Midbrain (tissue), 1 donor: ENCODE data around the gene CARM1.
"Not testable (repeated sequence)": the region's sequence is repeated elsewhere in the genome, so short reads cannot be mapped to it uniquely, and the experiment has no call there.

ENCODE experiments used
- DNase-seq: peaks from one replicate; lab custom pipeline; 2025; lab: John Stamatoyannopoulos, UW

The CARM1 gene

DNA sequence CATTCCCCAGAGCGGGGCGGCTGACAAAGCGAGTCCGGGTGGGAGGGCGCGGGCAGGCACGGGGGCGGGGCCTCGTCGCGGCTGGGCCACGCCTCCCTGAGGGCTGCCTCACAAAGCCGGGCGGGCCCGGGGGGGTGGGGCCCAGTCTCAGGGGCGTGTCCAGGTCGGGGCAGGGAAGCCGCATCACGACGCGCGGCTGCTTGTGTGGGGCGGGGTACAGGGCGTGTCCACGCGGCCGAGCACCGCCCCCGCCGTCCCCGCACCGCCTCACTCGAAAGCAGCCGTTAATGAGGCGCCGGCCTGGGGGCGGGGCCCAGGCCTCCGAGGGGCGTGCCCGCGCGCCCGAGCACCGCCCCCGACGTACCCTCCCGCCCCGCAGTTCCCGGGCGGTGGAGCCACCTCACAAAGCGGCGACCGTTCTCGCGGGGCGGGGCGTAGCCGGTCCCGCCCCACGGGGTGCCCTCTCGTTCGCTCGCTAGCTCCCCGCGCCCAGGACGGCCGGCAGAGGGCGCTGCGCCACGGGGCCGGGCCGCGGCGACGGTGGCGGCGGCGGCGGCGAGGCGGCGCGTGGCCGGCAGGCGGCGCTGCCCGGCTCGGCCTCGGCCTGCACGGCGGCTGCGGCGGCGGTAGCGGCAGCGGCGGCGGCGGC is at the start of gene CARM1:
CARM1 (plus strand) TSS at position 599 of the 649 bp plus-strand sequence. CDS start 150 bp downstream, outside the sequence.
- peak; percentile 99 for DNase-seq

DNA sequence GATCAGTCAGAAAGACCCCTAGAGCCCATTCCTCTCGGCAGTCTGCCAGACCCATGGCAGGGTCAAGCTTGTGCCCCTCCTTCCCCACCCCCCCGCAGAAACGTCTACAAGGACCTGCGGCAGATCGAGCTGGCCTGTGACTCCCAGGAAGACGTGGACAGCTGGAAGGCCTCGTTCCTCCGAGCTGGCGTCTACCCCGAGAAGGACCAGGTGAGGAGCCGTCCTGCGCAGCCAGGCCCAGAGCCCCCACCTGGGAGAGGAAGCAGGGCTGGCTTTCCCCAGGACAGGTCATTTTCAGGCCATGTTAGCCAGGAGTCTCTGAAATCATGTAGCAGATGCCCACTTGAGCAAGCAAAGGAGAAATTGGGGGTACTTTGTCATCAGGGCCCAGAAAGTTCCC is 47.7 kb upstream of the CARM1 start:
- DNase-seq, result no peak

DNA sequence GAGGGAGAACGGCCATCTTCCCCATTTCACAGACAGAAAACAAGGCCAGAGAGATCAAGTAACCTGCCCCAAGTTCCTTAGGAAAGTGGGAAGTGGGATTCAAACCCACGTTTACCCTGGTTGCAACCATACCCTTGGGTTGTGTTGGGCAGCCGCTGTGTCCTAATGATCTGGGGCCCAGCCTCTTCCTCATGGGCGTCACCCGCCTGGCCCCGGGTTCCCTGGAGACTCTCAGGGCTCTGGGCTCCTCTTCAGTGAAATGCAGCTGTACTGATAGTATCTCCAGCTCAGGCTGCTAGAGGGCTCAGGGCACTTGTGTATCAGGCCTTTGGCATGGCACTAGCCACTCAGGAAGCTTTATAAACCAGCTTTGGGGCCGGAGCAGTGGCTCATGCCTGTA is 45.1 kb upstream of the CARM1 start:
- DNase-seq, result no peak

- DNase-seq, result no peak
These were observed 44.5 kb upstream of the CARM1 start for GRCh38 chr19:10826846-10827245.

DNA sequence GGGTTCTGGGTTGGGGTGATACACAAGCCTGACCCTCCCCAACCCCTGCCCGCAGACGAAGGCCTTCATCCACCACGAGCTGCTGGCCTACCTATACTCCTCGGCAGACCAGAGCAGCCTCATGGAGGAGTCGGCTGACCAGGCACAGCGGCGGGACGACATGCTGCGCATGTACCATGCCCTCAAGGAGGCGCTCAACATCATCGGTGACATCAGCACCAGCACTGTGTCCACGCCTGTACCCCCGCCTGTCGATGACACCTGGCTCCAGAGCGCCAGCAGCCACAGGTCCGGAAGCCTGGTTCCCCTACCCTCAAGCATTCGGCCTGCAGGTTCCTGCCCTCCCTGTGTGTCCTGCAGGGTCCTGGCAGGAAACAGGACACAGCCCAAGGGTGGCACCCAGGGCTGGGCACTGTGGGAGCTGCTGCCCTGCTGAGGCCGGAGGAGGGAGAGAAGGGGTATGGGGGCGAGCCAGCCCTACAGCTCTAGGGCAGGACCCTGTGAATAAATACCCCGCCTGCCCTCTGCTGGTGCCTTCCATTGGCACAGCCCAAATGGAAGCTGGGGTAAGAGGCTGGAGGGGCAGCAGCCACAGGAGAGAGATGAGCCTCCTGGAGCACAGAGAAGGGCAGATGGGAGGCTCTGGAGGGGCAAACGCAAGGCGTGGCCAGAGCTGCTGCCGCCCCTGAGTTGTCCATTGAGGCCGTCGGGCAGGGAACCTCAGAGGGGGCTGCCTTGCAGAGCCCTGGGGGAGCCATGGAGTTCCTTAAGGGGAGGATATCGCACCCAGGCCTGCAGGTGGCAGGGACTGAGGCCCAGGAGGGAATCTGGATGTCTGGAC is 42.2 kb upstream of the CARM1 start:
- DNase-seq, result no peak

- no peak for DNase-seq
These were observed 41.4 kb upstream of the CARM1 start for GRCh38 chr19:10829967-10830366.

DNA sequence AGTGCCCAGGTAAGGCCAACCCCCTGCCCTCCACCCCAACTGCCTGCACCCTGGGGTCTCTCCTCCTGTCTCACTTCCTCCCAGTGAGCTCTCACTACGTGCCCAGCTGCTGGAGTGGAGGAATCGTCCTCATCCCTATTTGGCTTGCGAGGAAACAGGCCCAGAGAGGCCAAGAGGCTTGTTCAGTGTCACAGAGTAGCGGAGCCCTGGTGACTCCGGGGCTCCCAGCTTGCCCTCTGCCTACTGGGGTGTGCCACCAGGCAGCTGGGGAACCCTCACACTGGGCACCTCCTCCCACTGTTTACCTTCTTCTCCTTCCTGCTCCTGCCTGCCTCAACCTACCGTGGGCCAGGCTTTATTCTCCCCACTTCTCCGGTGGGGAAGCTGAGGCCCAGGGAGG is 41.0 kb upstream of the CARM1 start:
- DNase-seq, result no peak

DNA sequence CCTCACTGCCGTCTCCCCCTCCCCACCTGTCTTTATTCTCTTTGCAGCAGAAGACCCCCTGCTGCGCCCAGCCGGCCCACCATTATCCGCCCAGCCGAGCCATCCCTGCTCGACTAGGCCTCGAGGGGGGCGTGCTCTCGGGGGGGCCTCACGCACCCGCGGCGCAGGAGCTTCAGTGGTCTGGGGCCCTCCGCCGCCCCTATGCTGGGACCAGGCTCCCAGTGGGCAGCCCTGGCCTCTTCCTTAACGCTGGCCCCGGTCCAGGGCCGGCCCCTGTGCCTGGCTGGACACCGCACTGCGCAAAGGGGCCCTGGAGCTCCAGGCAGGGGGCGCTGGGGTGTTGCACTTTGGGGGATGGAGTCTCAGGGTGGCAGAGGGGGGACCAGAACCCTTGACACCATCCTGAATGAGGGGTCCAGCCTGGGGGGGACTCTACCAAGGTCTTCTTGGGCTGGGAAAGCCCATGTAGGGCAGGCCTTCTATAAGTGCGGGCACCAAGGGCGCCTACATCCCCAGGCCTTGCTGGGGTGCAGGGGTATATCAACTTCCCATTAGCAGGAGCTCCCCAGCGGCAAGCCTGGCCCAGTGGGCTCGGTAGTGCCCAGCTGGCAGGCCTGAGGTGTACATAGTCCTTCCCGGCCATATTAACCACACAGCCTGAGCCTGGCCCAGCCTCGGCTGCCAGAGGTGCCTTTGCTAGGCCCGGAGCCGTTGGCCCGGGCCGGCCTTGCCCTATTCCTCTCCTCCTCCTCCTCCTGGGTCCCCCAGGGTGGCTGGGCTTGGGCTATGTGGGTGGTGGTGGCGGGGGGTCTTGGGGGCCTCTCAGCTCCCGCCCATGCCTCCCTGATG is 40.2 kb upstream of the CARM1 start:
- DNase-seq, result no peak

- DNase-seq, result no peak
These were observed 39.1 kb upstream of the CARM1 start for GRCh38 chr19:10831987-10832938.

DNA sequence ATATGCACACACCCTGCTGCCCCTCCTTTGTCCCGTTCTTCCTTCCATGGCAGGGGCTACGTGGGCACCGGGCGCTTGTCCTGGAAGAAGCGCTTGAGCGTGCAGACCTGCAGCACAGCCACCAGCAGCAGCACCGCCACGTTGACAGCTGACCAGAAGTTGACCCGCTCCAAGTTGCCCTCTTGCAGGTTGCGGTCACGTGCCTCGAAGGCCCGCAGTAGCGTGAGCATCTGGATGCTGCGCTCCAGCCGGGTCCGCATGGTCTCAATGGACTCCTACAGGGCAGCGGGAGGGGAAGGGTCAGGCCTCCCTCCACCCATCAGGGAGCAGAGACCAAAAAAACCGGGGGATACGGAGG is 38.4 kb upstream of the CARM1 start:
- no peak for DNase-seq

GRCh38 chr19:10835089-10835753 is 36.1 kb upstream of the CARM1 start:
- DNase-seq, result no peak

GRCh38 chr19:10835754-10836478 is 35.4 kb upstream of the CARM1 start, which contains the start of gene TMED1:
Gene TMED1 (minus strand): TSS chr19:10836212. CDS start chr19:10836191, 21 bp downstream.
- peak; percentile 97 for DNase-seq

DNA sequence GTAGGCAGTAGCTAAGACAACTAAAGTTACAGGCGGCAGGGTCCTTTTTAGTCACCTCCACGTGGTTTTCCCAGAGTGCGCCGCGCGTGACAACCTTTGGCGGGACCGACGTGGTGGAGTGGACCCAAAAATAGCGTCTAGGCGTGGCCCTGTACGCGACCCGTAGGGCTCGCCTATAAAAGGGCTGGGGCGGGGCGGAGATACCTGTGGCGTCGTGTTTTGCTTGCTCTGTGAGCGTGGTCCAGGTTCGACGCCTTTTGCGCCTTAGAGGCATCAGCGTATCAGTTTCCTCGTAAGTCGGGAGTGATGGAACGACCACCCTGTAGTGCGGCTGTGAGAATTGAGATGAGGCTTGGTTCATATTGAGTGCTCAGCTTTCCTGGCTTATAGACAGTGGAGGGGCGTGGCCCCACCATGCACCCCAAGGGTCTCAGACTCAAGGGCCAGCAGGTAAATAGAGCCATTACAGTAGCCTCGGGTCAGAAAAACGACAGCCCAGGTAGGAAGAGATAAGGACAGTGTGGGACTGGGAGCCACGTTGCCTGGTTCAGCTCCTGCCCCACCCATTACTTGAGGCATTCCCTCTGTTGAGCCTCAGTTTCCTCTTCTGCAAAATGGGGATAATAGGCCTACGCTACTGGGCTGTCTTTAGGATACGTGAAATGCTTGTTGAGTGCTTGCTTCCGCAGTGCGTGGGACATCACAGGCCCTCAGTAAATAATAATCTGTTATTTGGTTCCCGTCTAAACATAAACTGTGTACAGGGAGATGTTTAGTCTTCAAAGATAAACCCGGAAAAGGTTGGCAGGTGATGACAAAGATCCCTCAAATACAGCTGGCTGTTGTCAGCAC is 34.6 kb upstream of the CARM1 start:
- DNase-seq, result no peak

- DNase-seq, result not testable (repeated sequence)
These were observed 33.7 kb upstream of the CARM1 start for GRCh38 chr19:10837649-10838048.

DNA sequence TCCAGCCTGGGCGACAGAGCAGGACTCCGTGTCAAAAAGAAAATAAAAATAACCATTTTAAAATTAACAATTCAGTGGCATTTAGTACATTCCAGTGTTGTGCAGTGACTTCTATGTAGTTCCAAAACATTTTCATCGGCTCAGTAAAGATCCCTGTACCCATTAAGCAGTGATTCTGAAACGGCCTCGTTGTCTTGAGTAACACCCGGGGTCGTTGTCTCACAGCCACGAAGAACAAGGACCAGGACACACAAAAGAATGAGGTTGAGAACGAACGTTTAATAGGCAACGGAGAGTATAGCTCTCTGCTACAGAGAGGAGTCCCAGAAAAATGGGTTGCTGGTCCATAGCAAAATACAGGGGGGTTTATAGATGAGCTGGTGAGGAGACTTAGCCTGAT is 33.0 kb upstream of the CARM1 start:
- DNase-seq, result no peak

DNA sequence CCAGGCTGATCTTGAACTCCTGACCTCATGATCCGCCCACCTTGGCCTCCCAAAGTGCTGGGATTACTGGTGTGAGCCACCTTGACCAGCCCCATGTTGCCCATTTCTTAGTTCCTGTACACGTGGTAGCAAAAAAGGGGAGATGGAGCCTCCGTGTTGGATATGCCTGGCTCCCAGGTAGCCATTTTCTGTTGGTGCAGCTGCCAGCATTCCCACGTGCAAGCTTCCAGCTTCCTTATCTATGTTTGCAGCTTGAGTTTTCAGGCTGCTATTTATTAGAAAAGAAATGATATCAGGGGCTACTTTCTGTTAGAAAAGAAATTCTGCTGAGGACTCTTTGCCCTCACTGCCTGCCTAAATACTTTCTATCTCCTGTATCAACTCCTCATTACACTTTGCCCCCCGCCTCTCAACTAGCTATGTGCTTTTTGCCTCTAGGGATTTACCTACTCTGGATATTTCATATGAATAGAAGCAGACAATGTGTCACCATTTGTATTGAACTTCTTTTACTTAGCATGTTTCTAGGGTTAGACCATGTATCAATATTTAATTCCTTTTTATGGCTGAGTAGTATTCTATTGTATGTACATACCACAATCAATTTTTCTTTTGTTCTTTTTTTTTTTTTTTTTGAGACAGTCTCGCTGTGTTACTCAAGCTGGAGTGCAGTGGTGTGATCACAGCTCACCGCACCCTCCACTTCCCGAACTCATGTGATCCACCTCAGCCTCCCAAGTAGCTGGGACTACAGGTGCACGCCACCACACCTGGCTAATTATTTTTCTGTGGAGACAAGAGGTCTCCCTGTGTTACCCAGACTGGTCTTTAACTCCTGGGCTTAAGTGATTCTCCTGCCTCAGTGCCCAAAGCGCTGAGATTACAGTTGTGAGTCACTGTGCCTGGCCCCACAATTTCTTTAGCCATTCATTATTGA is 32.0 kb upstream of the CARM1 start:
- DNase-seq, result no peak

- no peak for DNase-seq
These were observed 28.6 kb upstream of the CARM1 start for GRCh38 chr19:10842788-10843187.
